HG02763 (cell line): ENCODE data around the gene ZDHHC3.

Experiments
- ATAC-seq: cut with Tn5 transposase; IDR thresholded peaks from one replicate; pipeline ENCODE4 v1.9.1; 2021; ENCODE audit warnings: mild to moderate bottlenecking, moderate library complexity; ENCODE audit not compliant: unreplicated experiment

The ZDHHC3 gene

GRCh38 chr3:44899683-44900367, 76.1 kb downstream of the ZDHHC3 start:
- no peak for ATAC-seq

DNA sequence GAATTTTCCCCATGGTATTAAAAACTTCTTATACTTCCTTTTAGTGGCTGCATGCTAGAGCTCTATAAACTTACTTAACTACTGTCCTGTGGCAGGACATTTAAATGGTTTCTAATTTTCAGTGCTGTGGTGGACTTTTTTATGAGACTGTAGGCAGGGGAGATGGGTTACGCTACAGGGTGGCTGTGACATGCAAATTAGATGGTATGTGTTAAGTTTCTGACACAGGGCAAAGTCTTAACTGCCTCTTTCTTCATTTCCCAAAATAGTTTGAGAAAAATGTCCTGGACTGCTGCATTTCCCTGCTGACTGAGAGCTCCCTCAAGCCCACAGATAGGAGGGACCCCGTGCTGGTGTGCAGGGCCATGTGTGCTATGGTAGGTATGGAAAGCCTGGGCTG, 79.5 kb downstream of the ZDHHC3 start:
- no peak for ATAC-seq

- no peak for ATAC-seq
Measured at GRCh38 chr3:44894485-44894884, 81.5 kb downstream of the ZDHHC3 start.

DNA sequence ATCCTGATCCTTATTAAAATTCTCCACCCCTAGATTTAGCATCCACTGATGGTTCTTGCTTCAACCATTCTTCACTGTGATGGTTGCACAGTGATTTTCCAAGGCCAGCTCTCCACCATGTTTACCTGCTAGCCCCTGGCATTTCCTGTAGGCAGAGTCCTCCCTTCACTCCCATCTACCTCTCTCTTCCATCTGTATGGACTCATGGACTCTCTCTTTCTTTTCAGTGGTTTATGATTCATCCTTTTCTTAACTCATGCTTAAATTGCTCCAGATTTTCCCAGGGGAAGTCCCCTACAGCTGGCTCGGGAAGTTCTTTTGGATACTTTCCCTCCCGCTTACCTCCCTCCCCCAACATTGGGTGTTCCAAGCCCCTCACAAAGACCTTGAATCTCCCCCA, 82.9 kb downstream of the ZDHHC3 start:
- ATAC-seq = no peak

DNA sequence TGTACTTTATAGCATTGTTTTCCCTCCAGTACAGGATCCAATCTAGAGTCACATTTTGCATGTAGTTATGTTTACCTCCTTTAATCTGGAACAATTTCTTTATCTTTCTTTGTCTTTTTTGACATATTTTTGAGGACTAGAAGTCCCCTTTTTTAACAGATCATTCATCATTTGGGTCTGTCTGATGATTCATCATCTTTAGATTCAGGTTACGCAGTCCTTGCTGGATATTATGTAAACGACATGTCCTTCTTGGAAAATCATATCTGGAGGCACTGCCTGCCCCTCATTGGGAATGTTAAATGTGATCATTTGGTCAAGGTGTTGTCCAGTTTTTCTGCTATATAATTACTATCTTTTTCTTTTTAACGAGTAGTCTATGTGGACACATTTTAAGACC, 83.3 kb downstream of the ZDHHC3 start:
- no peak for ATAC-seq

- no peak for ATAC-seq
Measured at GRCh38 chr3:44890852-44891251, 85.1 kb downstream of the ZDHHC3 start.

DNA sequence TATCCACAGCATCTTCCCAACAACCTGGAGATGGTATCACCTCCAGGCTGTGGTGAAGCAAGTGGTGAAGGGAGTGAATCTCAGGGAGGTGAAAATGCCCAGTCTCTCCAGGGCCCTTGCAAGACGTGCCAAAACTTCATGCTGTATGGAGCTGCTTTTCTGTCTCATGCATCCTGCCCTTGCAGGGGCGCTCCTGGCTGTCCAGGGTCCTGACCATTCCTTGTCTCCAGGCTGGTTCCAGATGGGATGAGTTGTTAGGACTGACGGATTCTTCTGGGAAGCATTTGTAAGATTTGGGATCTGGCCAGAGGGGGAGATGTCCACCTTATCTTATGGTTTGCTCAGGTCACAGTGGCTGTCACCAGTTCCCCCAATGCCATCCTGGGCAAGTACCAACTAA, 85.7 kb downstream of the ZDHHC3 start:
- no peak for ATAC-seq

- ATAC-seq = no peak
Measured at GRCh38 chr3:44887101-44887500, 88.9 kb downstream of the ZDHHC3 start.

- ATAC-seq = no peak
Measured at GRCh38 chr3:44886561-44886960, 89.4 kb downstream of the ZDHHC3 start.

- ATAC-seq = no peak
Measured at GRCh38 chr3:44885618-44886017, 90.4 kb downstream of the ZDHHC3 start.

- no peak for ATAC-seq
Measured at GRCh38 chr3:44883999-44884431, 92.0 kb downstream of the ZDHHC3 start.

GRCh38 chr3:44883213-44883955, 92.6 kb downstream of the ZDHHC3 start:
- ATAC-seq = no peak

DNA sequence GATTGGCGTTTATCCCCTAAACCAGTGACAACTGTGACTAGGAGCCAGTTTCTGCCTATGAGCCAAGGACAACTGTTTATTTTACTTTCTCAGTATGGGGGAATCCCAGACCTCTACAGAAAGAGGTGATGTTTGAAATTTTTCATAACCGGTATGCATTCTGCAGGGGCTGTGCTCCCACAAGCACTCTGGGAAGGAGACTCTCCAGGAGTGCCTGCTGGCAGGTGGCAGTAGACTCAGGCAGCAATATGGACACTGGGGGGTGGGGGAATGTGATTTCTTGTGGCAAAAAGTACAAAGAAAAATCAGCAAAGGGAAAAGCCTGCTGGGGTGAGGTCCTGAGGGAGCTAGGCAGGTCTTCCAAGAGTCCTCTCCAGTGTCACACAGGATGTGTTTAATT, 95.7 kb downstream of the ZDHHC3 start:
- ATAC-seq = no peak

GRCh38 chr3:44877333-44877732, 98.6 kb downstream of the ZDHHC3 start:
- ATAC-seq = no peak

DNA sequence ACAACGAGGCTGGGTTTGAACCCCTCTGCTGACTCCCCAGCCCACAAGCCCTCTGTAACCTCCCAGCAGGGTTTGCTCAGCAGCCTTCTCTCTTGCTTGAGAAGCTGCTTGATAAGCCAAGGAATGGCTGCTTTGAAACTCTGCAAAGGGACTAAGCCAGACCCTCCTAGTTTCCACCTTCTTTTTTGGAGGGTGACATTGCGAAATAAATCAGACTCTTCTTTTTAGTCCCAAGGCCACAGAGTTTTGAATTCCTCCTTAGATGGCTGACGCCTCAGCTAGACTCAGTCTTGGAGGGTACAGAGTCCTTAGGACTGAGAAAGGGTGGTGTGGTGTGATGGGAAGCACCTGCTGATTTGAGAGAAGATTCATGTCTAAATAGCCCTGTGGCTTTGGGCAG, 100.4 kb downstream of the ZDHHC3 start:
- ATAC-seq = no peak
